GM19463 (cell line): ENCODE measurements around the gene RAD21L1.

ENCODE experiments used
- ATAC-seq: cut with Tn5 transposase; IDR thresholded peaks from one replicate; pipeline ENCODE4 v1.9.1; 2021; ENCODE audit warnings: mild to moderate bottlenecking, moderate library complexity; ENCODE audit not compliant: unreplicated experiment

Gene RAD21L1

GRCh38 chr20:1293641-1294379 is 68.0 kb downstream of the RAD21L1 start:
- ATAC-seq = no peak

GRCh38 chr20:1294497-1294896 is 68.7 kb downstream of the RAD21L1 start:
- ATAC-seq = no peak

GRCh38 chr20:1295276-1295930 is 69.6 kb downstream of the RAD21L1 start:
- no peak for ATAC-seq

GRCh38 chr20:1296117-1296610 is 70.3 kb downstream of the RAD21L1 start:
- ATAC-seq = no peak

- no peak for ATAC-seq
Measured at GRCh38 chr20:1296922-1297321, 71.1 kb downstream of the RAD21L1 start.

- no peak for ATAC-seq
Measured at GRCh38 chr20:1297486-1297885, 71.6 kb downstream of the RAD21L1 start.

GRCh38 chr20:1298166-1298565 is 72.3 kb downstream of the RAD21L1 start:
- ATAC-seq = no peak

GRCh38 chr20:1298888-1299511 is 73.2 kb downstream of the RAD21L1 start:
- no peak for ATAC-seq

GRCh38 chr20:1299522-1299921 is 73.7 kb downstream of the RAD21L1 start:
- no peak for ATAC-seq

- ATAC-seq = no peak
Measured at GRCh38 chr20:1300083-1300840, 74.4 kb downstream of the RAD21L1 start.

- no peak for ATAC-seq
Measured at GRCh38 chr20:1301031-1301529, 75.2 kb downstream of the RAD21L1 start.

GRCh38 chr20:1302685-1303541 is 77.1 kb downstream of the RAD21L1 start:
- no peak for ATAC-seq

GRCh38 chr20:1304710-1305515 is 79.1 kb downstream of the RAD21L1 start:
- no peak for ATAC-seq
